CD14-positive monocyte (primary cell): ENCODE data around the gene HCRTR1. TPM values are rescaled to one million over a fixed set of nuclear protein-coding genes. Genes with fewer than 3 reads are reported as not detected.
A peak's percentile ranks its signal among the peaks of the same experiment; 100 is the strongest.

ENCODE experiments used
- DNase-seq, 3 donors: peaks; one replicate each; pipeline ENCODE4 v3.0.0-alpha.2; 2011 to 2022
- H2AFZ ChIP-seq: 2 replicates; pipeline ENCODE4 v1.6.0; 2012; ENCODE audit warnings: mild to moderate bottlenecking, low read depth, low read length, inconsistent platforms; ENCODE audit not compliant: insufficient read depth, poor library complexity, severe bottlenecking
- H3K27ac ChIP-seq, 2 donors: 1 replicate in 1 of 2; 2 replicates in 1 of 2; pipeline ENCODE4 v1.5.1; 2012 to 2013; ENCODE audit warnings: low read length in 2 of 2, control low read depth in 1 of 2, inconsistent platforms in 1 of 2, low read depth in 1 of 2, mild to moderate bottlenecking in 1 of 2
- H3K27me3 ChIP-seq, 2 donors: one replicate each; pipeline versions ENCODE4 v1.6.0 to v1.6.1; 2011 to 2013; ENCODE audit warnings: low read length in 2 of 2; ENCODE audit not compliant: control insufficient read depth in 2 of 2, insufficient read depth in 2 of 2
- H3K36me3 ChIP-seq, 2 donors: replicated peaks in 1 of 2; 1 replicate in 1 of 2; 2 replicates in 1 of 2; pipeline versions ENCODE4 v1.5.1 to v1.6.1; 2012 to 2013; ENCODE audit warnings: low read length in 2 of 2, control low read depth in 1 of 2, inconsistent platforms in 1 of 2, mild to moderate bottlenecking in 1 of 2; ENCODE audit not compliant: insufficient read depth in 2 of 2, control insufficient read depth in 1 of 2
- H3K4me1 ChIP-seq, 2 donors: 1 replicate in 1 of 2; 2 replicates in 1 of 2; pipeline versions ENCODE4 v1.5.1 to v1.6.1; 2012 to 2013; ENCODE audit warnings: low read length in 2 of 2, control low read depth in 1 of 2, inconsistent platforms in 1 of 2, mild to moderate bottlenecking in 1 of 2, moderate library complexity in 1 of 2; ENCODE audit not compliant: insufficient read depth in 2 of 2, control insufficient read depth in 1 of 2
- H3K4me2 ChIP-seq: replicated peaks from 2 replicates; pipeline ENCODE3; 2012; ENCODE audit warnings: low read length, moderate library complexity, mild to moderate bottlenecking; ENCODE audit not compliant: poor library complexity, severe bottlenecking; ENCODE audit errors: extremely low read depth
- H3K4me3 ChIP-seq, 3 experiments: fragments of 200-600 bp in 1 of 3; sonication (generic) in 1 of 3; replicated peaks in 1 of 3; 1 replicate in 2 of 3; 2 replicates in 1 of 3; pipeline ENCODE4 v1.5.1; 2011 to 2013; ENCODE audit warnings: low read length in 3 of 3, mild to moderate bottlenecking in 3 of 3, control low read depth in 2 of 3, low read depth in 2 of 3, inconsistent platforms in 1 of 3, moderate library complexity in 1 of 3
- H3K79me2 ChIP-seq: 2 replicates; pipeline ENCODE4 v1.6.0; 2012; ENCODE audit warnings: mild to moderate bottlenecking, control low read depth, inconsistent platforms, low read length, moderate library complexity; ENCODE audit not compliant: insufficient read depth
- H3K9ac ChIP-seq: 2 replicates; pipeline ENCODE4 v1.6.0; 2017; ENCODE audit warnings: low read length, mild to moderate bottlenecking; ENCODE audit not compliant: insufficient read depth, poor library complexity, severe bottlenecking
- H3K9me3 ChIP-seq, 2 donors: replicated peaks in 1 of 2; 1 replicate in 1 of 2; 2 replicates in 1 of 2; pipeline versions ENCODE4 v1.5.1 to v1.6.1; 2012 to 2013; ENCODE audit warnings: low read length in 2 of 2, control low read depth in 1 of 2; ENCODE audit not compliant: control insufficient read depth in 1 of 2, insufficient read depth in 1 of 2
- H4K20me1 ChIP-seq: 2 replicates; pipeline ENCODE4 v1.6.0; 2012; ENCODE audit warnings: mild to moderate bottlenecking, low read length, control low read depth, moderate library complexity; ENCODE audit not compliant: insufficient read depth
- H3K27ac Mint-ChIP-seq, 7 donors: one replicate each; pipeline ENCODE4 v1.8.0; 2020; ENCODE audit warnings: mild to moderate bottlenecking in 7 of 7, mixed read lengths in 7 of 7, moderate library complexity in 6 of 7, inconsistent platforms in 2 of 7
- H3K27me3 Mint-ChIP-seq, 3 donors: one replicate each; pipeline ENCODE4 v1.8.0; 2021 to 2022; ENCODE audit warnings: low read depth in 3 of 3, mild to moderate bottlenecking in 3 of 3, mixed read lengths in 3 of 3, moderate library complexity in 3 of 3, inconsistent platforms in 1 of 3
- H3K36me3 Mint-ChIP-seq, 2 donors: one replicate each; pipeline ENCODE4 v1.8.0; 2020; ENCODE audit warnings: mixed read lengths in 2 of 2, inconsistent platforms in 1 of 2, mild to moderate bottlenecking in 1 of 2
- H3K4me1 Mint-ChIP-seq: one replicate; pipeline ENCODE4 v1.8.0; 2020; ENCODE audit warnings: mild to moderate bottlenecking, mixed read lengths
- H3K4me3 Mint-ChIP-seq, 2 donors: one replicate each; pipeline ENCODE4 v1.8.0; 2020; ENCODE audit warnings: mild to moderate bottlenecking in 2 of 2, mixed read lengths in 2 of 2, moderate library complexity in 1 of 2
- H3K9me3 Mint-ChIP-seq, 7 donors: one replicate each; pipeline ENCODE4 v1.8.0; 2020 to 2022; ENCODE audit warnings: mixed read lengths in 7 of 7, mild to moderate bottlenecking in 6 of 7, moderate library complexity in 6 of 7, inconsistent platforms in 2 of 7
- WGBS: methylation state at CpG from one replicate; pipeline ENCODE4 v1.1.5; 2013; ENCODE audit warnings: missing lambda C conversion rate; ENCODE audit not compliant: insufficient coverage; 5-methylcytosine and 5-hydroxymethylcytosine counted together
- intact Hi-C, 2 donors: fragments of 100-400 bp; cut with micrococcal nuclease; formaldehyde crosslinking; loops; one replicate each; pipeline versions ENCODE4 v1.15.0 to v1.15.1; 2023
- polyA plus RNA-seq, 3 donors: library from polyadenylated mRNA; depleted of rRNA in 1 of 3; unstranded in 2 of 3; stranded (reverse) in 1 of 3; fragments of 300-500 nt in 2 of 3; fragments of >200 nt in 1 of 3; fragmentation: Illumina TruSeq in 2 of 3; gene quantifications; 1 replicate in 2 of 3; 2 replicates in 1 of 3; pipeline ENCODE4 v1.2.3, GENCODE V29; 2012 to 2021
- TF ChIP-seq, protein P1 (sequence below): fragments of 200-600 bp; IDR thresholded peaks from one replicate; pipeline ENCODE4 v1.8.0; 2022; ENCODE audit warnings: antibody characterized with exemption, mild to moderate bottlenecking

Gene HCRTR1
- polyA plus RNA-seq, 3 donors = not detected

DNA sequence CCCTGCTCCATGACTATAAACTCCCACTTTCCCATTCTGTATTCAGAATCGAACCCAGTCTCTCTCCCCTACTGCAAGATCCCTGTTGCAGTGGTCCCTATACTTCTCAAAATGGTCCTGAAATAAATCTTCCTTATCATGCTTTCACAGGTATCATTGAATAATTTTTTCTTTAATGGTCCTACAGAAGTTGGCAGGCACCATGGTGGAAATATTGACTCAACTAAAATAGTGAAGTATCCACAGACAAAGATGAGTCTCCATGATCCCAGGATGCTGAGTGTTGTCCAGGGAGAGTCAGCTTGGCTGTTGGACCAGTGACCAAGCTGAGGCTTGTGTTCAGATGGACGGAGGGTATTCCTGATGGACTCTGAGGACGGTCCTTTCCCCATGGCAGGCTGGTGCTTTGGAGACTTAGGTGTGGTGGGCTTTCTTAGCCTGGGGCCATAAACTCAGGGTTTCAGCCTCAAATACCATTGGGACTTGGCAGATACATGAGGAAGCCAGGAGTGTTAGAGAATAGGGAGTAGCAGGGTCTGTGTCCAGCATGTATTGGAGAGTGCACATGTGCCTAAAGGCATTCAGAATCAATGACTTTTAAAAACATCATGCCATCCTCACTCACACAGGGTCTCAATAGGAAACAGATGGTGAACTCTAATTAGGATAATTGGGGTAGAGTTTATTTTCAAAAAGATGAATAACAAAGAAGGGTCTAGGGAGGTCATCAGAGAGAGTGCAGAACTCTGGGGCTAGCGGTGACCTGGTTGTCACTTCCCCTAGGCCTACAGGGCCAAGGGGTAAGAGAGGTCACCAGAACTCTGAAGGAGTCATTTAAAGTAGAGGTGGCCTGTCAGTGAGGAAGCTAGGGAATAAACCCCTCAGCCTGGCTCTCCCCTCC, 21.4 kb upstream of the HCRTR1 start:
- intact Hi-C loops = no loop called here
- Histone ChIP-seq H2AFZ (no peak overlapping the region), H3K36me3 (no peaks in the 10 kb centered on the region), H3K79me2 (no peaks in the 10 kb centered on the region), H3K4me3 (no peak overlapping the region), H4K20me1 (no peaks in the 10 kb centered on the region), H3K9ac (no peak overlapping the region), H3K9me3 (no peaks in the 10 kb centered on the region), H3K4me1 (no peaks in the 10 kb centered on the region), H3K27me3 (no peaks in the 10 kb centered on the region), H3K27ac (no peak overlapping the region), H3K4me2 (no peak overlapping the region)
- Mint-ChIP-seq H3K36me3 (no peaks in the 10 kb centered on the region), H3K4me1 (peaks cover 16% of the 10 kb centered on the region), H3K27me3 (peaks cover 1 to 17% (median 7%) of the 10 kb centered on the region in 3 donors), H3K4me3 (no peak overlapping the region), H3K9me3 (peaks cover 0 to 1% (median 0%) of the 10 kb centered on the region in 7 donors), H3K27ac (peak overlapping the region in 3 of 7 donors; percentile 1 to 63 (median 6))
- WGBS = 71% methylated on average over 2 of the region's 4 CpGs
- TF ChIP-seq, protein P1, sequence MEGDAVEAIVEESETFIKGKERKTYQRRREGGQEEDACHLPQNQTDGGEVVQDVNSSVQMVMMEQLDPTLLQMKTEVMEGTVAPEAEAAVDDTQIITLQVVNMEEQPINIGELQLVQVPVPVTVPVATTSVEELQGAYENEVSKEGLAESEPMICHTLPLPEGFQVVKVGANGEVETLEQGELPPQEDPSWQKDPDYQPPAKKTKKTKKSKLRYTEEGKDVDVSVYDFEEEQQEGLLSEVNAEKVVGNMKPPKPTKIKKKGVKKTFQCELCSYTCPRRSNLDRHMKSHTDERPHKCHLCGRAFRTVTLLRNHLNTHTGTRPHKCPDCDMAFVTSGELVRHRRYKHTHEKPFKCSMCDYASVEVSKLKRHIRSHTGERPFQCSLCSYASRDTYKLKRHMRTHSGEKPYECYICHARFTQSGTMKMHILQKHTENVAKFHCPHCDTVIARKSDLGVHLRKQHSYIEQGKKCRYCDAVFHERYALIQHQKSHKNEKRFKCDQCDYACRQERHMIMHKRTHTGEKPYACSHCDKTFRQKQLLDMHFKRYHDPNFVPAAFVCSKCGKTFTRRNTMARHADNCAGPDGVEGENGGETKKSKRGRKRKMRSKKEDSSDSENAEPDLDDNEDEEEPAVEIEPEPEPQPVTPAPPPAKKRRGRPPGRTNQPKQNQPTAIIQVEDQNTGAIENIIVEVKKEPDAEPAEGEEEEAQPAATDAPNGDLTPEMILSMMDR = no peak
- no peak for DNase-seq

DNA sequence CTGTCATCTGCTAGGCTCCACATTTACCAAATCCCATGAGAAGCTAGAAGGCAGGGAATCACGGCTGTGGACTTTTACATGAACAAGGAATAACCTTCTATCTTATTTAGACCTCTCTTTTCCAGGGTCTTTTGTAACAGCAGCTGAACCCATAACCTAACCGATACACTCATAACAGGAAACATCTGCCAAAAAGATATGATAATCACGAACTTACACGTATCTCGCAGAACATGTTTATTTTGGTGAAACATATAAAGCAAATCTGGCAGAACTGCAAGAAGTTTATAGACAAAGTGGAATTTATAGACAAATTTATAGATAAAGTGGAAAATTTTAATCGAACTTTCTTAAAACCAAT, 20.8 kb upstream of the HCRTR1 start:
- H3K79me2 ChIP-seq = no peaks in the 10 kb centered on the region
- peaks cover 16% of the 10 kb centered on the region for H3K4me1 Mint-ChIP-seq
- peak overlapping the region in 2 of 7 donors; percentile 6 to 63 for H3K27ac Mint-ChIP-seq
- H3K36me3 ChIP-seq = no peaks in the 10 kb centered on the region
- no peak overlapping the region for H3K4me3 Mint-ChIP-seq
- no peak overlapping the region for H3K27ac ChIP-seq
- 0% methylated on average over 1 of the region's 6 CpGs for WGBS
- H3K4me1 ChIP-seq = no peaks in the 10 kb centered on the region
- no peaks in the 10 kb centered on the region for H4K20me1 ChIP-seq
- H3K9me3 ChIP-seq = no peaks in the 10 kb centered on the region
- no peak overlapping the region for H3K9ac ChIP-seq
- intact Hi-C loops = no loop called here
- H2AFZ ChIP-seq = no peak overlapping the region
- H3K4me3 ChIP-seq = no peak overlapping the region
- no peak overlapping the region for H3K4me2 ChIP-seq
- DNase-seq = no peak
- peaks cover 0 to 1% (median 0%) of the 10 kb centered on the region in 7 donors for H3K9me3 Mint-ChIP-seq
- peaks cover 1 to 15% (median 7%) of the 10 kb centered on the region in 3 donors for H3K27me3 Mint-ChIP-seq
- no peaks in the 10 kb centered on the region for H3K27me3 ChIP-seq
- no peaks in the 10 kb centered on the region for H3K36me3 Mint-ChIP-seq
- TF ChIP-seq, protein P1 = no peak
